ENCODE results near the gene WDFY4. TPM values are rescaled to one million over a fixed set of nuclear protein-coding genes. Genes with fewer than 3 reads are reported as not detected.

The WDFY4 gene
- total and polyA plus RNA-seq, 9 of the 15 experiments (the other 6 are each of a cell fraction or from before 2014, with no cell fraction given): 0.01 to 0.02 (median 0.01) TPM; not detected in 6

GRCh38 chr10:48976196-48976595 is 291.5 kb downstream of the WDFY4 start:
- H3K4me2 ChIP-seq (ENCODE audit: insufficient read depth, low read length): no peak overlapping the region
- no peaks in the 10 kb centered on the region for H3K36me3 ChIP-seq (ENCODE audit: control insufficient read depth, insufficient read depth, low read length)
- peak; percentile 79 for ATAC-seq
- BruUV-seq (replicated peaks): no TSS peak
- H3K9me1 ChIP-seq (ENCODE audit: control insufficient read depth, insufficient read depth, low read length): no peaks in the 10 kb centered on the region
- peak; percentile 48 for FAIRE-seq
- no peaks in the 10 kb centered on the region for H3K79me2 ChIP-seq (ENCODE audit: control insufficient read depth, insufficient read depth, low read length)
- CTCF ChIA-PET (ENCODE audit: low intra/inter-chr PET ratio): interaction anchor here (1.1 to 1.9 kb wide), 3 partner anchors 535 to 543 kb away, joined by 3 to 10 read pairs (median 6); no protein-coding TSS in a partner anchor
- no peak overlapping the region for H3K27ac ChIP-seq (ENCODE audit: extremely low read depth, low read depth, low read length)
- intact Hi-C loops (cut with micrococcal nuclease): no loop called here
- H3K9ac ChIP-seq (ENCODE audit: insufficient read depth in 1 of 2, low read depth in 2 of 2, low read length in 2 of 2): no peak overlapping the region
- in situ Hi-C loops (cut with MboI): loop anchor here (5.0 kb wide), 1 partner anchor 541 kb away; no protein-coding TSS in a partner anchor
- peaks cover 0 to under 1% of the 10 kb centered on the region in 2 experiments; a peak in 2 of 5 replicates for H3K4me1 ChIP-seq (replicated peaks in 1 of 2; ENCODE audit: control insufficient read depth in 2 of 2, insufficient read depth in 2 of 2, low read length in 2 of 2)
- peaks cover 0 to 20% of the 10 kb centered on the region in 2 experiments; a peak in 4 of 5 replicates for H3K27me3 ChIP-seq (ENCODE audit: control insufficient read depth in 2 of 2, insufficient read depth in 2 of 2, low read length in 2 of 2)
- DNase-seq (ENCODE audit: extremely low read depth in 1 of 4, low spot score in 3 of 4): peak; percentile 32 to 36 (median 32)
- no peaks in the 10 kb centered on the region for H3K9me3 ChIP-seq (replicated peaks; ENCODE audit: control insufficient read depth, insufficient read depth, low read depth, low read length)
- no peak overlapping the region for H2AFZ ChIP-seq (ENCODE audit: low read depth, low read length)
- no peak overlapping the region for H3K4me3 ChIP-seq
- H4K20me1 ChIP-seq (replicated peaks; ENCODE audit: control insufficient read depth, insufficient read depth, low read length): 0 out of 2 replicates have a peak, but pooled peaks cover 4% of the 10 kb centered on the region
- POLR2A ChIA-PET: no interaction called here
- no peak for TF ChIP-seq ASH1L (IDR thresholded peaks at IDR 0.05; ENCODE audit: borderline replicate concordance, low read depth, partially characterized antibody)
- TF ChIP-seq RAD21 (CRISPR knock-in tag; conservative IDR thresholded peaks at IDR 0.05 in 1 of 2, IDR thresholded peaks at IDR 0.05 in 1 of 2): peak; percentile 59 to 72
- no peak for TF ChIP-seq FOXM1 (IDR thresholded peaks at IDR 0.05; ENCODE audit: low read depth)
- TF ChIP-seq FOXM1 (CRISPR knock-in tag; IDR thresholded peaks at IDR 0.05; ENCODE audit: low read depth): no peak
- TF ChIP-seq CEBPB (tag; IDR thresholded peaks at IDR 0.05): peak; percentile 49; the same call in 1 of the 2 replicates
- TF ChIP-seq GATA2 (CRISPR knock-in tag; IDR thresholded peaks at IDR 0.05): no peak
- no peak for TF ChIP-seq MCM7 (IDR thresholded peaks at IDR 0.05)
- TF ChIP-seq, protein P1, sequence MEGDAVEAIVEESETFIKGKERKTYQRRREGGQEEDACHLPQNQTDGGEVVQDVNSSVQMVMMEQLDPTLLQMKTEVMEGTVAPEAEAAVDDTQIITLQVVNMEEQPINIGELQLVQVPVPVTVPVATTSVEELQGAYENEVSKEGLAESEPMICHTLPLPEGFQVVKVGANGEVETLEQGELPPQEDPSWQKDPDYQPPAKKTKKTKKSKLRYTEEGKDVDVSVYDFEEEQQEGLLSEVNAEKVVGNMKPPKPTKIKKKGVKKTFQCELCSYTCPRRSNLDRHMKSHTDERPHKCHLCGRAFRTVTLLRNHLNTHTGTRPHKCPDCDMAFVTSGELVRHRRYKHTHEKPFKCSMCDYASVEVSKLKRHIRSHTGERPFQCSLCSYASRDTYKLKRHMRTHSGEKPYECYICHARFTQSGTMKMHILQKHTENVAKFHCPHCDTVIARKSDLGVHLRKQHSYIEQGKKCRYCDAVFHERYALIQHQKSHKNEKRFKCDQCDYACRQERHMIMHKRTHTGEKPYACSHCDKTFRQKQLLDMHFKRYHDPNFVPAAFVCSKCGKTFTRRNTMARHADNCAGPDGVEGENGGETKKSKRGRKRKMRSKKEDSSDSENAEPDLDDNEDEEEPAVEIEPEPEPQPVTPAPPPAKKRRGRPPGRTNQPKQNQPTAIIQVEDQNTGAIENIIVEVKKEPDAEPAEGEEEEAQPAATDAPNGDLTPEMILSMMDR (IDR thresholded peaks at IDR 0.05 in 2 of 3, conservative IDR thresholded peaks at IDR 0.05 in 1 of 3; ENCODE audit: insufficient read depth in 2 of 3, low read depth in 1 of 3, low read length in 3 of 3): peak; percentile 45 to 65 (median 53); a peak in 4 of 6 replicates
- TF ChIP-seq, protein P2, sequence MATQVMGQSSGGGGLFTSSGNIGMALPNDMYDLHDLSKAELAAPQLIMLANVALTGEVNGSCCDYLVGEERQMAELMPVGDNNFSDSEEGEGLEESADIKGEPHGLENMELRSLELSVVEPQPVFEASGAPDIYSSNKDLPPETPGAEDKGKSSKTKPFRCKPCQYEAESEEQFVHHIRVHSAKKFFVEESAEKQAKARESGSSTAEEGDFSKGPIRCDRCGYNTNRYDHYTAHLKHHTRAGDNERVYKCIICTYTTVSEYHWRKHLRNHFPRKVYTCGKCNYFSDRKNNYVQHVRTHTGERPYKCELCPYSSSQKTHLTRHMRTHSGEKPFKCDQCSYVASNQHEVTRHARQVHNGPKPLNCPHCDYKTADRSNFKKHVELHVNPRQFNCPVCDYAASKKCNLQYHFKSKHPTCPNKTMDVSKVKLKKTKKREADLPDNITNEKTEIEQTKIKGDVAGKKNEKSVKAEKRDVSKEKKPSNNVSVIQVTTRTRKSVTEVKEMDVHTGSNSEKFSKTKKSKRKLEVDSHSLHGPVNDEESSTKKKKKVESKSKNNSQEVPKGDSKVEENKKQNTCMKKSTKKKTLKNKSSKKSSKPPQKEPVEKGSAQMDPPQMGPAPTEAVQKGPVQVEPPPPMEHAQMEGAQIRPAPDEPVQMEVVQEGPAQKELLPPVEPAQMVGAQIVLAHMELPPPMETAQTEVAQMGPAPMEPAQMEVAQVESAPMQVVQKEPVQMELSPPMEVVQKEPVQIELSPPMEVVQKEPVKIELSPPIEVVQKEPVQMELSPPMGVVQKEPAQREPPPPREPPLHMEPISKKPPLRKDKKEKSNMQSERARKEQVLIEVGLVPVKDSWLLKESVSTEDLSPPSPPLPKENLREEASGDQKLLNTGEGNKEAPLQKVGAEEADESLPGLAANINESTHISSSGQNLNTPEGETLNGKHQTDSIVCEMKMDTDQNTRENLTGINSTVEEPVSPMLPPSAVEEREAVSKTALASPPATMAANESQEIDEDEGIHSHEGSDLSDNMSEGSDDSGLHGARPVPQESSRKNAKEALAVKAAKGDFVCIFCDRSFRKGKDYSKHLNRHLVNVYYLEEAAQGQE (IDR thresholded peaks at IDR 0.05; ENCODE audit: borderline replicate concordance): peak; percentile 44; the same call in 1 of the 2 replicates
- TF ChIP-seq, protein P2 (CRISPR knock-in tag; IDR thresholded peaks at IDR 0.05; ENCODE audit: low read depth): no peak
- no peak for TF ChIP-seq CREB3L1 (IDR thresholded peaks at IDR 0.05; ENCODE audit: borderline replicate concordance, low read depth)
